ENCODE results near the gene RNF17.
"Not testable (repeated sequence)": the region's sequence is repeated elsewhere in the genome, so short reads cannot be mapped to it uniquely, and the experiment has no call there.

Gene RNF17

GRCh38 chr13:24745861-24746617 is 17.9 kb upstream of the RNF17 start:
- DNase-seq (ENCODE audit: low spot score) = no peak

GRCh38 chr13:24746618-24747247 is 17.2 kb upstream of the RNF17 start:
- DNase-seq (ENCODE audit: low spot score) = no peak

GRCh38 chr13:24747248-24748060 is 16.5 kb upstream of the RNF17 start:
- no peak for DNase-seq (ENCODE audit: low spot score)

GRCh38 chr13:24748061-24748400 is 15.9 kb upstream of the RNF17 start:
- no peak for DNase-seq (ENCODE audit: low spot score)

DNA sequence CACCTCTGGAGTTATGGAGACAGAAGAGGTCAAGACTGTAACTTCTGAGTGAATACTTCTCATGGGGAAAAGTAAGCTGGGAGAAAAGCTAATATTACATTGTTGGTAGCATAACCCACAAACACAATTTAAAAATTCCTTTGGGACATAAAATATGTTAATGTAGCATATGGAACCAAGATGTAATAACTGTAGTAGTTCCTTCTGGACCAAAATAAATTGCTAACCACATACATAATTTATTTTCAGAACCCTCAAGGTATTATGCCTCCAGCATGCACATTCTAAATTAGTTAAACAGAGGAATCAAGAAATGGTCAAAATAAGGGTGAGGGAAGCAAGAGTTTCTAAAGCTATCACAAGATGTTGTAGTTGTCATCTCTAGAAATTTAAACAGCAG is 4.8 kb upstream of the RNF17 start:
- DNase-seq (ENCODE audit: low spot score) = no peak

DNA sequence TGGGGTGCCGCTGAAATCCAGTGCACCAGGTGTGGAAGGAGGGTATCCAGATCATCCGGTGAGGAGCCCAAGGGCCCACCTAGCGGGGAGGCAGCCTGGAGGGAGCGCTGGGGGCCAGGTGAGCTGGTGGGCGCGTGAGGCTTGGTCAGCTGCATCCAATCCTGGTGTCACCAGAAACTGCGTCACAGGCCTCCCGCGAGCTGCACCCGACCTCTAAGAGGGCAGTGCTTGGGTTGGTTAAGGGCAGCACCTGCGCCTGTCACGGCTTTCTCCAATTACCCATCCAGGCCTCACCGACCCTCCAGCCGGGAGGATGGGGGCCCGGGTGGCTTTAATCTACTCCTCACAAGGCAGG is 284 bp downstream of the RNF17 start:
- no peak for DNase-seq (ENCODE audit: low spot score)

DNA sequence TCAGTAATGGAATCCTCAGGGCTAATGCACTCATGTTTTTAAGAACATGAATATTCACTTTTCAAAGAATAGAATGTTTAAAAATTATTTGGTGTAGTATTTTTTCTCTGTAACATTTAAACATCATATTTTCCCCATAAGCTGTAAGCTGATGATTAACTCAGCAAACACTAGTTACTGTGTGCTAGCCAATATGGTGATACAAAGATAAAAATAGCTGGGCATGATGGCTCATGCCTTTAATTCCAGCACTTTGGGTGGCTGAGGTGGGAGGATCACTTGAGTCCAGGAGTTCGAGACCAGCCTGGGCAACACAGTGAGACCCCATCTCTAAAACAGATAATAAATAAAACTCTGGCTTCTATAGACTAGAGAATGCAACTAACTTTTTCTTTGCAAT is 13.2 kb downstream of the RNF17 start:
- DNase-seq (ENCODE audit: low spot score) = no peak

DNA sequence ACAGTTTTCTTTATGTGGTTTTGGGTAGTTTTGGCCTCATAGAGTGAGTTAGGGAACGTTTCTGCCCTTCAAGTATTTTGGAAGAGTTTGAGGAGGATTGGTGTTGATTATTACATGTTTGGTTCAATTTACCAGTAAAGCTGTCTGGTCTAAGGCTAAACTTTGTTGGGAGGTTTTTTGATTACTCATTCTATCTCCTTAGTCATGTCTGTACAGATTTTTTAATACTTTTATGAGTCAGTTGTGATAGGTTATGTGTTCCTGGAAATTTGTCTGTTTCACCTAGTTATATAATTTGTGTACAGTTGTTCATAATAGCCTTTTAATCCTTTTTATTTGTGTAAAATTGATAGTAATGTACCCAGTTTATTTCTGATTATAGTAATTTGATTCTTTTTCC is 20.4 kb downstream of the RNF17 start:
- DNase-seq (ENCODE audit: low spot score) = no peak

DNA sequence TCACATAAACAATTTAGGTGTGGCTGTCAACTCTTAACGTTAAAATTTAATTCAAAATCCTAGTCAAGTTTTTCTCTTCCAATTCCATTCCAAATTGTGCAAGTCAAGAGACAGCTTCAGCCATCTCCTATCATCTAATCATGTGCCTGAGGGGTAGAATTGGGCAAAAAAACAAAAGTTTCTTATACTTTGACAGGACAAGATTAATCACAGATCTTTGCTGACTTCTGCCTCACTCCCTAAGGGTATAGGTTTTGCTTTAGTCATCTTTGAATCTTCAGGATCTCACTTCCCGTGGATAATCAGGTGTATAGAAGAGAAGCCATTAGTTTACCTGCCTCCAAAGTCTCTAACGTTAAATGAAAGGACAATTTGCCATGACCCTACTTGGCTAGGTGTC is 24.6 kb downstream of the RNF17 start:
- no peak for DNase-seq (ENCODE audit: low spot score)

DNA sequence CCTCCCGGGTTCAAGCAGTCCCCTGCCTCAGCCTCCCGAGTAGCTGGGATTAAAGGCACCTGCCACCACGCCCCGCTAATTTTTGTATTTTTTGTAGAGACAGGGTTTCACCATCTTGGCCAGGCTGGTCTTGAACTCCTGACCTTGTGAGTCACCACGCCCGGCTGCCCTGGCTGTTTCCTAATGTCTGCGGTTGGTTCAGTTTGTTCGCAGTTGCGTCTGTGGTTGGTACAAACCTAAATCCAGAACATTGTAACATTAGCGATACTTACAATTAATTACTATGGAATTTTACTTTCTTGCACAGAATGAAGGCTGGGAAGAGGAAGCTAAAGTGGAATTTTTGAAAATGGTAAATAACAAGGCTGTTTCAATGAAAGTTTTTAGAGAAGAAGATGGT is 38.1 kb downstream of the RNF17 start:
- no peak for DNase-seq (ENCODE audit: low spot score)

GRCh38 chr13:24821207-24821606 is 57.2 kb downstream of the RNF17 start:
- no peak for DNase-seq (ENCODE audit: low spot score)

GRCh38 chr13:24822640-24823039 is 58.7 kb downstream of the RNF17 start:
- DNase-seq (ENCODE audit: low spot score) = no peak

- not testable (repeated sequence) for DNase-seq (ENCODE audit: low spot score)
Measured at GRCh38 chr13:24823122-24823710, 59.2 kb downstream of the RNF17 start.

GRCh38 chr13:24827799-24828198 is 63.8 kb downstream of the RNF17 start:
- DNase-seq (ENCODE audit: low spot score) = no peak

GRCh38 chr13:24834902-24835510 is 71.0 kb downstream of the RNF17 start:
- no peak for DNase-seq (ENCODE audit: low spot score)

DNA sequence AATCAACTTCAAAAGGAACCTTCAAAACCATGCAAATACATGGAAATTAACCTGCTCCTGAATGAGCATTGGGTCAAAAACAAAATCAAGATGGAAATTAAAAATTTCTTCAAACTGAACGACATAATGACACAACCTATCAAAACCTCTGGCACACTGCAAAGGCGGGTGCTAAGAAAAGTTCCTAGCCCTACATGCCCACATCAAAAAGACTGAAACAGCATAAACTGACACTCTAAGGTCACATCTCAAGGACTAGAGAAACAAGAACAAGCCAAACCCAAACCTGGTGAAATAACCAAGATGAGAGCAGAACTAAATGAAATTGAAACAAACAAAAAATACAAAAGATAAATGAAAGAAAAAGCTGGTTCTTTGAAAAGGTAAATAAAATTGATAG is 73.6 kb downstream of the RNF17 start:
- not testable (repeated sequence) for DNase-seq (ENCODE audit: low spot score)

DNA sequence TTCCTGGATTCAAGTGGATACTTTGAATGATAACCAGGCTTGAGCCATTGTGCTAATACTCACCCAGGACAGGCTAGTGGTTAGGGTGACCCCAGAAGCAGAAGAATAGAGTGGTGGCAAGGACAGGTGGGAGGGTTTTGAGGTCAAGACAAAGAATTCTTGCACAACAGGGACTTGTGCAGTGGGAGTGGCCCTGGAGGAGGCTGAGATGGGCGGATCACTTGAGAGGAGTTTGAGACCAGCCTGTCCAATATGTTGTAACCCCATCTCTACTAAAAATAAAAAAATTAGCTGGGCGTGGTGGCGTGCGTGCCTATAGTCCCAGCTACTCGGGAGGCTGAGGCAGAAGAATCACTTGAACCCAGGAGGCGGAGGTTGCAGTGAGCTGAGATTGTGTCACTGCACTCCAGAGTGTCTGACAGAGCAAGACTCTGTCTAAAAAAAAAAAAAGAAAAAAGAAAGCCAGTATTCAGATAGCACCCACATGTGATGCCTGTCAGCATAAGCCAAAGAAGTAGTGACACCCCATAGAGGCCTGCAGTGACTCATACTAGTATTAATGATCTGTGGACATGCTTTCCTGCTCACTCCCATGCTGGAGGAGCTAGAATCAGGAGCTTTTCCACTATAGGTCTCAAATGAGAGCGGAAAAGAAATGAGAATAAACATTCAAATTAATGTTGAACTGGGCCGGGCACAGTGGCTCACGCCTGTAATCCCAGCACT is 78.7 kb downstream of the RNF17 start:
- no peak for DNase-seq (ENCODE audit: low spot score)

GRCh38 chr13:24851546-24851945 is 87.6 kb downstream of the RNF17 start:
- no peak for DNase-seq (ENCODE audit: low spot score)

DNA sequence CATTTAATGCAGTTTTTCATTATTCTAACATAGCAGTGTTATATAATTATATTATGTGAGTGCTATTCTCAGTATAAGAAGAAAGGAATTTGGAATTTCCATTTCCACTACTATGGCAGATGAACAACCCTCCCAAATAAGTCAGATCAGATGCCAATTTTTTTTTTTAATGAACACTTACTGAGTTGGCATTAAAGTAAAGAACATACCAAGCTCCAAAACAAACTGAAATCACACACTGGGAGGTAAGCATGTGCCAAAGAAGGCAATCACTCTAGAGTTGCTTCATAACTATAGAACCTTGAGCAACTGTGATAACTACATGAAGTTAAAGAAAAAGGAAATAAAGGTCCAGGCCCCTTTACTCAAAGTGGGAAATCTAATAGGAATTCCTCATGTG is 90.3 kb downstream of the RNF17 start:
- no peak for DNase-seq (ENCODE audit: low spot score)

GRCh38 chr13:24858953-24859352 is 95.0 kb downstream of the RNF17 start:
- no peak for DNase-seq (ENCODE audit: low spot score)

GRCh38 chr13:24860770-24861169 is 96.8 kb downstream of the RNF17 start:
- no peak for DNase-seq (ENCODE audit: low spot score)

All from Ammon's horn (tissue), 1 donor.